DOHH2 (cell line): ENCODE data around the gene RAB29.
"Not testable (repeated sequence)": the region's sequence is repeated elsewhere in the genome, so short reads cannot be mapped to it uniquely, and the experiment has no call there.

Source experiments
- H3F3A ChIP-seq: fragments of 200-600 bp; sonication (generic), shearing (Covaris generic); 2 replicates; pipeline ENCODE4 v1.6.0; 2016; ENCODE audit warnings: antibody characterized with exemption, mild to moderate bottlenecking; ENCODE audit not compliant: control insufficient read depth, insufficient read depth
- H3K27ac ChIP-seq: fragments of 200-600 bp; sonication (generic); 2 replicates; pipeline ENCODE4 v1.5.1; 2014; ENCODE audit warnings: low read depth, mild to moderate bottlenecking, low read length, moderate library complexity
- H3K27me3 ChIP-seq: fragments of 200-600 bp; sonication (generic); 2 replicates; pipeline ENCODE4 v1.6.1; 2014; ENCODE audit warnings: mild to moderate bottlenecking, low read length, mixed read lengths; ENCODE audit not compliant: control insufficient read depth
- H3K36me3 ChIP-seq: fragments of 200-600 bp; sonication (generic); 2 replicates; pipeline ENCODE4 v1.6.1; 2014; ENCODE audit warnings: mild to moderate bottlenecking, low read length, moderate library complexity, mixed read lengths; ENCODE audit not compliant: control insufficient read depth
- H3K4me1 ChIP-seq: fragments of 200-600 bp; sonication (generic); 2 replicates; pipeline ENCODE4 v1.6.1; 2014; ENCODE audit warnings: mild to moderate bottlenecking, low read length, mixed read lengths; ENCODE audit not compliant: control insufficient read depth
- H3K4me2 ChIP-seq: fragments of 200-600 bp; sonication (generic); 2 replicates; pipeline ENCODE4 v1.6.0; 2014; ENCODE audit warnings: mild to moderate bottlenecking, low read length, moderate library complexity
- H3K4me3 ChIP-seq: fragments of 200-600 bp; sonication (generic); 2 replicates; pipeline ENCODE4 v1.5.1; 2014; ENCODE audit warnings: mild to moderate bottlenecking, low read length, mixed read lengths
- H3K79me2 ChIP-seq: fragments of 200-600 bp; sonication (generic); 2 replicates; pipeline ENCODE4 v1.6.1; 2014; ENCODE audit warnings: mild to moderate bottlenecking, low read length, mixed read lengths; ENCODE audit not compliant: control insufficient read depth
- H3K9me2 ChIP-seq: fragments of 200-600 bp; sonication (generic); replicated peaks from 2 replicates; pipeline ENCODE4 v1.6.1; 2014; ENCODE audit warnings: mild to moderate bottlenecking, low read length, mixed read lengths; ENCODE audit not compliant: control insufficient read depth
- H3K9me3 ChIP-seq: fragments of 200-600 bp; sonication (generic); 2 replicates; pipeline ENCODE4 v1.6.1; 2014; ENCODE audit warnings: antibody characterized with exemption, low read length, mixed read lengths; ENCODE audit not compliant: control insufficient read depth, insufficient read depth
- H4K20me1 ChIP-seq: fragments of 200-600 bp; sonication (generic); 2 replicates; pipeline ENCODE4 v1.6.0; 2014; ENCODE audit warnings: low read depth, mild to moderate bottlenecking, antibody characterized with exemption, low read length, moderate library complexity; ENCODE audit not compliant: control insufficient read depth, insufficient read depth
- EZH2phosphoT487 ChIP-seq: fragments of 200-600 bp; sonication (generic); IDR thresholded peaks from 2 replicates; pipeline ENCODE4 v1.6.1; 2017; ENCODE audit warnings: borderline replicate concordance, mild to moderate bottlenecking, antibody characterized with exemption, low read length, moderate library complexity, mixed read lengths
- TF ChIP-seq, protein P1 (sequence below): fragments of 200-600 bp; sonication (generic); IDR thresholded peaks from one replicate; pipeline ENCODE4 v1.5.1; 2014; ENCODE audit warnings: antibody characterized with exemption, mild to moderate bottlenecking, low read depth, low read length; ENCODE audit not compliant: poor library complexity, severe bottlenecking

The RAB29 gene

DNA sequence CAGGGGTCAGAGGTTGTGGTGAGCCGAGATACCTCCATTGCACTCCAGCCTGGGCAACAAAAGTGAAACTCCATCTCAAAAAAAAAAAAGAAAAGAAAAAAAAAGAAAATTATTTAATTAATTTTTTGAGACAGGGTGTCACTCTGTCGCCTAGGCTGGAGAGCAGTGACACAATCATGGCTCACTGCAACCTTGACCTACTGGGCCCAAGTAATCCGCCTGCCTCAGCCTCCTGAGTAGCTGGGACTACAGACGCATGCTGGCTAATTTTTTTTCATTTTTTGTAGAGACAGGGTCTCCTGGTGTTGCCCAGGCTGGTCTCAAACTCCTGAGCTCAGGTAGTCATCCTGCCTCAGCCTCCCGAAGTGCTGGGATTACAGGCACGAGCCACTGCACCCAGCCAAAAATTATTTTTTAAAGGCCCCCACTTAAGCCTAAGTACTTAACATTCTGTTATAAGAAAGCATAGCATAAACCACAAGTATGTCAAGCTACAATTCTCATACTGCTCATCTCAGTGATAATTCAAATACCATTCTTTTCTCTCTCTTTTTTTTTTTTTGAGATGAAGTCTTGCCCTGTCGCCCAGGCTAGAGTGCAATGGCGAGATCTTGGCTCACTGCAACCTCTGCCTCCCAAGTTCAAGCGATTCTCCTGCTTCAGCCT, 45.2 kb downstream of the RAB29 start:
- Histone ChIP-seq H3K9me3 (no peaks in the 10 kb centered on the region), H3K27ac (no peak overlapping the region), H3K4me1 (no peaks in the 10 kb centered on the region), H3K36me3 (peaks cover 77% of the 10 kb centered on the region), H3K4me3 (no peak overlapping the region), H3F3A (peaks cover 3% of the 10 kb centered on the region; the same call in 1 of the 2 replicates), H4K20me1 (peaks cover 8% of the 10 kb centered on the region), H3K79me2 (peaks cover 90% of the 10 kb centered on the region), H3K27me3 (no peaks in the 10 kb centered on the region), H3K4me2 (no peak overlapping the region), H3K9me2 (no peaks in the 10 kb centered on the region)
- TF ChIP-seq, protein P1, sequence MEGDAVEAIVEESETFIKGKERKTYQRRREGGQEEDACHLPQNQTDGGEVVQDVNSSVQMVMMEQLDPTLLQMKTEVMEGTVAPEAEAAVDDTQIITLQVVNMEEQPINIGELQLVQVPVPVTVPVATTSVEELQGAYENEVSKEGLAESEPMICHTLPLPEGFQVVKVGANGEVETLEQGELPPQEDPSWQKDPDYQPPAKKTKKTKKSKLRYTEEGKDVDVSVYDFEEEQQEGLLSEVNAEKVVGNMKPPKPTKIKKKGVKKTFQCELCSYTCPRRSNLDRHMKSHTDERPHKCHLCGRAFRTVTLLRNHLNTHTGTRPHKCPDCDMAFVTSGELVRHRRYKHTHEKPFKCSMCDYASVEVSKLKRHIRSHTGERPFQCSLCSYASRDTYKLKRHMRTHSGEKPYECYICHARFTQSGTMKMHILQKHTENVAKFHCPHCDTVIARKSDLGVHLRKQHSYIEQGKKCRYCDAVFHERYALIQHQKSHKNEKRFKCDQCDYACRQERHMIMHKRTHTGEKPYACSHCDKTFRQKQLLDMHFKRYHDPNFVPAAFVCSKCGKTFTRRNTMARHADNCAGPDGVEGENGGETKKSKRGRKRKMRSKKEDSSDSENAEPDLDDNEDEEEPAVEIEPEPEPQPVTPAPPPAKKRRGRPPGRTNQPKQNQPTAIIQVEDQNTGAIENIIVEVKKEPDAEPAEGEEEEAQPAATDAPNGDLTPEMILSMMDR = no peak
- no peak for TF ChIP-seq EZH2phosphoT487

DNA sequence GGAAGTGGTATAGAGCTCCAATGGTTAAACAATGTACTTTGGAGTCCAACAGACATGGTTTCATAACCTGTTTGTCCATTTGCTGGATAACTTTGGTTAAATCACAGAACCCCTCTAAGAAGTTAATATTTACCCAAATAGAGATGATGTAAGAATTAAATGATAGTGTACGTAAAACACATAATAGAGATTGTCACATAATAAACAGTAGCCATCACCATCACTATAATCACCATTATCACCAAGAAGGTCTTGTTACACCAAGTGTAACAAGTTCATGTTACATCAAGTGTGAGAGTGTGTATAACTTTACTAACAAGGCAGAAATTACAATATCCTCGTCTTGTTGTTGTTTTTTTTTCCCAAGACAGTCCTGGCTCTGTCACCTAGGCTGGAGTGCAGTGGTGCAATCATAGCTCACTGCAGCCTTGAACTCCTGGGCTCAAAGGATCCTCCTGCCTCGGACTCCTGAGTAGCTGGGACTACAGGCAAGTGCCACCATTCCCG, 48.6 kb downstream of the RAB29 start:
- no peak for TF ChIP-seq EZH2phosphoT487
- TF ChIP-seq, protein P1 = no peak
- peaks cover 3% of the 10 kb centered on the region; the same call in 1 of the 2 replicates for H3F3A ChIP-seq
- no peaks in the 10 kb centered on the region for H3K9me2 ChIP-seq
- peaks cover 5% of the 10 kb centered on the region for H4K20me1 ChIP-seq
- no peak overlapping the region for H3K4me3 ChIP-seq
- no peaks in the 10 kb centered on the region for H3K4me1 ChIP-seq
- no peaks in the 10 kb centered on the region for H3K9me3 ChIP-seq
- H3K36me3 ChIP-seq = peaks cover 84% of the 10 kb centered on the region
- H3K4me2 ChIP-seq = no peak overlapping the region
- no peaks in the 10 kb centered on the region for H3K27me3 ChIP-seq
- peaks cover 70% of the 10 kb centered on the region for H3K79me2 ChIP-seq
- H3K27ac ChIP-seq = no peak overlapping the region

DNA sequence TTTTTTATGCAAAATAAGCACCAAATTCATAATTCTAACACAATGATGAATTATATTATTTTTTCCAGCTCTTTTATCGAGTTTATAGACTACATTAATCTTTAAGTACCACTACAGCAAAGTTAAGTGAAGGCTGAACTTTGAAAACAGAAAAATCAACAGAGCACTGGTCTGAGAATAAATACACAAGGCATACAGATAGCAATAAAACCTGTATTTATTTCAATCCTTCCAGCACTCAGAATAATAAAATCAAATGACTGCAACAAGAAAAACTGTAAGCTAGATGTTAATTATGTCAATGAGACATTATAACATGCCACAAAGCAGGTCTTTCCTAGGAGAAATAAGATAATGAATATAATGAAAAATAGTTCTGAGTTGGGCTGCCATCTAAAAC, 49.8 kb downstream of the RAB29 start:
- H4K20me1 ChIP-seq = no peaks in the 10 kb centered on the region; the same call in none of the 2 replicates
- TF ChIP-seq EZH2phosphoT487 = no peak
- TF ChIP-seq, protein P1 = no peak
- H3K9me2 ChIP-seq = no peaks in the 10 kb centered on the region
- no peak overlapping the region for H3K27ac ChIP-seq
- H3K27me3 ChIP-seq = no peaks in the 10 kb centered on the region
- no peaks in the 10 kb centered on the region for H3K9me3 ChIP-seq
- peaks cover 3% of the 10 kb centered on the region; the same call in 1 of the 2 replicates for H3F3A ChIP-seq
- no peak overlapping the region for H3K4me2 ChIP-seq
- H3K36me3 ChIP-seq = peaks cover 88% of the 10 kb centered on the region
- H3K4me3 ChIP-seq = no peak overlapping the region
- H3K4me1 ChIP-seq = no peaks in the 10 kb centered on the region
- peaks cover 59% of the 10 kb centered on the region for H3K79me2 ChIP-seq

GRCh38 chr1:205720740-205721139, 54.5 kb downstream of the RAB29 start:
- Histone ChIP-seq H3K79me2 (peaks cover 17% of the 10 kb centered on the region), H3F3A (peaks cover 25% of the 10 kb centered on the region), H3K36me3 (peaks cover 92% of the 10 kb centered on the region)
- not testable (repeated sequence) for H3K4me1 ChIP-seq, H3K9me2 ChIP-seq, H3K4me2 ChIP-seq, H3K9me3 ChIP-seq, H4K20me1 ChIP-seq, H3K27ac ChIP-seq, H3K4me3 ChIP-seq, H3K27me3 ChIP-seq
